ENCODE measurements around the gene TMEM126A. TPM values are rescaled to one million over a fixed set of nuclear protein-coding genes. Genes with fewer than 3 reads are reported as not detected.

The TMEM126A gene
- total RNA-seq, 1 donor from 2014 or later, result 6.8 TPM

- Histone ChIP-seq H3K27me3 (no peaks in the 10 kb centered on the region), H3K27ac (no peak overlapping the region), H3K4me3 (no peak overlapping the region), H3K36me3 (no peaks in the 10 kb centered on the region), H3K4me1 (no peaks in the 10 kb centered on the region), H3K9me3 (no peaks in the 10 kb centered on the region)
- no peak for TF ChIP-seq CTCF (IDR thresholded peaks at IDR 0.05)
- intact Hi-C loops (cut with DNase I), result no loop called here
- no peak for DNase-seq (ENCODE audit: low spot score in 2 of 2)
Observed at GRCh38 chr11:85619499-85619898, 28.3 kb upstream of the TMEM126A start.

GRCh38 chr11:85620256-85620655, 27.5 kb upstream of the TMEM126A start:
- Histone ChIP-seq H3K36me3 (no peaks in the 10 kb centered on the region), H3K4me1 (no peaks in the 10 kb centered on the region), H3K4me3 (no peak overlapping the region), H3K27me3 (no peaks in the 10 kb centered on the region), H3K9me3 (no peaks in the 10 kb centered on the region), H3K27ac (no peak overlapping the region)
- no peak for DNase-seq (ENCODE audit: low spot score in 2 of 2)
- TF ChIP-seq CTCF (IDR thresholded peaks at IDR 0.05), result no peak
- intact Hi-C loops (cut with DNase I), result loop anchor here (10.0 kb wide), 1 partner anchor 625 kb away; the partner anchor contains the start of gene EED

- H3K27me3 ChIP-seq, result no peaks in the 10 kb centered on the region
- H3K36me3 ChIP-seq, result no peaks in the 10 kb centered on the region
- H3K9me3 ChIP-seq, result no peaks in the 10 kb centered on the region
- DNase-seq (ENCODE audit: low spot score in 2 of 2), result no peak
- intact Hi-C loops (cut with DNase I), result loop anchor here (10.0 kb wide), 1 partner anchor 618 kb away; the partner anchor contains the start of gene EED
- H3K4me3 ChIP-seq, result peak overlapping the region; percentile 51 to 88
- peaks cover 0 to 6% of the 10 kb centered on the region in 2 donors for H3K4me1 ChIP-seq
- H3K27ac ChIP-seq, result peak overlapping the region; percentile 92 to 97
- no peak for TF ChIP-seq CTCF (IDR thresholded peaks at IDR 0.05)
Observed at GRCh38 chr11:85626496-85626895, 21.3 kb upstream of the TMEM126A start.

- Histone ChIP-seq H3K36me3 (peaks cover 0 to 5% of the 10 kb centered on the region in 2 donors), H3K4me1 (peaks cover 0 to 6% of the 10 kb centered on the region in 2 donors), H3K27ac (peak within 1 kb of the TSS; percentile 92 to 97), H3K4me3 (peak within 1 kb of the TSS; percentile 51 to 88), H3K9me3 (no peaks in the 10 kb centered on the region), H3K27me3 (no peaks in the 10 kb centered on the region)
- intact Hi-C loops (cut with DNase I), result loop anchor here (10.0 kb wide), 1 partner anchor 617 kb away; the partner anchor contains the start of gene EED
- DNase-seq (ENCODE audit: low spot score in 2 of 2), result peak in 1 of 2 donors; percentile 67
- no peak for TF ChIP-seq CTCF (IDR thresholded peaks at IDR 0.05)
Observed at GRCh38 chr11:85627332-85627997, 20.3 kb upstream of the TMEM126A start, which contains the start of gene DLG2. Gene DLG2, minus strand, starts transcription at chr11:85627344.

- H3K4me3 ChIP-seq, result peak within 1 kb of the TSS; percentile 51 to 88
- no peaks in the 10 kb centered on the region for H3K27me3 ChIP-seq
- H3K4me1 ChIP-seq, result peaks cover 0 to 6% of the 10 kb centered on the region in 2 donors
- DNase-seq (ENCODE audit: low spot score in 2 of 2), result peak; percentile 94 to 99
- H3K9me3 ChIP-seq, result no peaks in the 10 kb centered on the region
- peak within 1 kb of the TSS; percentile 92 to 97 for H3K27ac ChIP-seq
- intact Hi-C loops (cut with DNase I), result loop anchor here (1.0 to 10.0 kb wide), 3 partner anchors 19 to 617 kb away; partner anchors contain the start of genes EED and TMEM126A
- no peak for TF ChIP-seq CTCF (IDR thresholded peaks at IDR 0.05)
- peaks cover 0 to 6% of the 10 kb centered on the region in 2 donors for H3K36me3 ChIP-seq
Observed at GRCh38 chr11:85627998-85628770, 19.6 kb upstream of the TMEM126A start, which contains the start of gene TMEM126B. Gene TMEM126B, plus strand, starts transcription at chr11:85628593. Its CDS starts 15 bp downstream, at chr11:85628608.

Measured in ascending aorta (tissue), 2 donors.